GM19328 (cell line): ENCODE measurements around the gene NHERF2.

Experiments used
- ATAC-seq: cut with Tn5 transposase; IDR thresholded peaks from one replicate; pipeline ENCODE4 v1.9.1; 2021; ENCODE audit warnings: mild to moderate bottlenecking, moderate library complexity; ENCODE audit not compliant: unreplicated experiment

NHERF2 gene

GRCh38 chr16:1990351-1991134 is 36.2 kb upstream of the NHERF2 start:
- no peak for ATAC-seq

GRCh38 chr16:1991135-1991551 is 35.6 kb upstream of the NHERF2 start:
- no peak for ATAC-seq

GRCh38 chr16:1991588-1991947 is 35.1 kb upstream of the NHERF2 start:
- no peak for ATAC-seq

- ATAC-seq = no peak
These were observed 34.6 kb upstream of the NHERF2 start for GRCh38 chr16:1991948-1992703.

- ATAC-seq = no peak
These were observed 33.9 kb upstream of the NHERF2 start for GRCh38 chr16:1992704-1993317.

- ATAC-seq = no peak
These were observed 33.0 kb upstream of the NHERF2 start for GRCh38 chr16:1993731-1994131.

GRCh38 chr16:1997494-1998359 is 29.0 kb upstream of the NHERF2 start:
- no peak for ATAC-seq

- no peak for ATAC-seq
These were observed 28.3 kb upstream of the NHERF2 start for GRCh38 chr16:1998360-1998835.

- ATAC-seq = no peak
These were observed 27.6 kb upstream of the NHERF2 start for GRCh38 chr16:1998852-1999801.

- no peak for ATAC-seq
These were observed 26.7 kb upstream of the NHERF2 start for GRCh38 chr16:1999866-2000514.

GRCh38 chr16:2001035-2001434 is 25.7 kb upstream of the NHERF2 start:
- no peak for ATAC-seq

- ATAC-seq = no peak
These were observed 25.0 kb upstream of the NHERF2 start for GRCh38 chr16:2001456-2002355.

- no peak for ATAC-seq
These were observed 24.1 kb upstream of the NHERF2 start for GRCh38 chr16:2002406-2003230.

- no peak for ATAC-seq
These were observed 23.4 kb upstream of the NHERF2 start for GRCh38 chr16:2003231-2003826.

- ATAC-seq = peak; percentile 52
These were observed 22.7 kb upstream of the NHERF2 start for GRCh38 chr16:2003827-2004641.
